ENCODE data around the gene FCER1G.

The FCER1G gene

GRCh38 chr1:161215076-161215475 is at the start of gene FCER1G:
TSS of gene FCER1G (plus strand) at chr1:161215295. CDS start at chr1:161215322, 27 bp downstream.
- DNase-seq, result no peak

- peak; percentile 98 for DNase-seq
Measured at GRCh38 chr1:161165742-161166668, 49.1 kb upstream of the FCER1G start, which contains the start of gene PPOX. TSS of gene PPOX (plus strand) at chr1:161166426. CDS start at chr1:161166848, 422 bp downstream.

GRCh38 chr1:161166669-161167548 is 48.2 kb upstream of the FCER1G start:
- peak; percentile 25 for DNase-seq

GRCh38 chr1:161168906-161169305 is 46.2 kb upstream of the FCER1G start:
- no peak for DNase-seq

- no peak for DNase-seq
Measured at GRCh38 chr1:161171191-161171590, 43.9 kb upstream of the FCER1G start.

- no peak for DNase-seq
Measured at GRCh38 chr1:161171696-161172095, 43.4 kb upstream of the FCER1G start.

GRCh38 chr1:161172349-161172748 is 42.7 kb upstream of the FCER1G start:
- DNase-seq, result no peak

GRCh38 chr1:161172776-161173376 is 42.2 kb upstream of the FCER1G start:
- DNase-seq, result no peak

GRCh38 chr1:161173711-161174110 is 41.4 kb upstream of the FCER1G start:
- no peak for DNase-seq

GRCh38 chr1:161174911-161175310 is 40.2 kb upstream of the FCER1G start:
- DNase-seq, result no peak

GRCh38 chr1:161175771-161176453 is 39.2 kb upstream of the FCER1G start:
- no peak for DNase-seq

- DNase-seq, result no peak
Measured at GRCh38 chr1:161176468-161177111, 38.5 kb upstream of the FCER1G start.

GRCh38 chr1:161177112-161177935 is 37.8 kb upstream of the FCER1G start, which contains the start of gene B4GALT3:
TSS of gene B4GALT3 (minus strand) at chr1:161177507. CDS start at chr1:161176060, 1,447 bp downstream.
- DNase-seq, result peak; percentile 90

GRCh38 chr1:161177936-161178244 is 37.2 kb upstream of the FCER1G start:
- no peak for DNase-seq

- no peak for DNase-seq
Measured at GRCh38 chr1:161179698-161180097, 35.4 kb upstream of the FCER1G start.

- no peak for DNase-seq
Measured at GRCh38 chr1:161180639-161181038, 34.5 kb upstream of the FCER1G start.

- DNase-seq, result no peak
Measured at GRCh38 chr1:161182214-161182613, 32.9 kb upstream of the FCER1G start.

GRCh38 chr1:161185282-161185682 is 29.8 kb upstream of the FCER1G start:
- peak; percentile 48 for DNase-seq

- no peak for DNase-seq
Measured at GRCh38 chr1:161185732-161186311, 29.3 kb upstream of the FCER1G start.

- no peak for DNase-seq
Measured at GRCh38 chr1:161187311-161187710, 27.8 kb upstream of the FCER1G start.

- no peak for DNase-seq
Measured at GRCh38 chr1:161188381-161188780, 26.7 kb upstream of the FCER1G start.
